Liver (tissue), 3 donors: ENCODE measurements around the gene RNF144A.

Source experiments
- CTCF ChIP-seq: fragments of 150-350 bp; IDR thresholded peaks from 2 replicates; pipeline ENCODE4 v1.5.1; 2017; ENCODE audit warnings: improper control_type of control experiment, low read depth, low read length; ENCODE audit not compliant: missing input control
- EGR1 ChIP-seq, 2 donors: IDR thresholded peaks; 2 replicates each; pipeline ENCODE4 v1.6.1; 2016 to 2018; ENCODE audit warnings: antibody characterized with exemption in 2 of 2, low read depth in 2 of 2
- RAD21 ChIP-seq, 2 donors: IDR thresholded peaks; 2 replicates each; pipeline ENCODE4 v1.6.1; 2016; ENCODE audit warnings: antibody characterized with exemption in 2 of 2, mild to moderate bottlenecking in 2 of 2
- RXRA ChIP-seq, 2 donors: IDR thresholded peaks; 2 replicates each; pipeline ENCODE4 v1.6.1; 2017 to 2018; ENCODE audit warnings: antibody characterized with exemption in 2 of 2, mild to moderate bottlenecking in 1 of 2
- SP1 ChIP-seq: IDR thresholded peaks from 2 replicates; pipeline ENCODE4 v1.6.1; 2018; ENCODE audit warnings: antibody characterized with exemption, mild to moderate bottlenecking
- TAF1 ChIP-seq: conservative IDR thresholded peaks from 2 replicates; pipeline ENCODE4 v1.6.1; 2016; ENCODE audit warnings: antibody characterized with exemption, mild to moderate bottlenecking
- YY1 ChIP-seq: IDR thresholded peaks from 2 replicates; pipeline ENCODE4 v1.6.1; 2016; ENCODE audit warnings: antibody characterized with exemption, mild to moderate bottlenecking
- ZBTB33 ChIP-seq: IDR thresholded peaks from 2 replicates; pipeline ENCODE4 v1.6.1; 2016; ENCODE audit warnings: antibody characterized with exemption
- donor health status: healthy.
- donor health status: healthy.

DNA sequence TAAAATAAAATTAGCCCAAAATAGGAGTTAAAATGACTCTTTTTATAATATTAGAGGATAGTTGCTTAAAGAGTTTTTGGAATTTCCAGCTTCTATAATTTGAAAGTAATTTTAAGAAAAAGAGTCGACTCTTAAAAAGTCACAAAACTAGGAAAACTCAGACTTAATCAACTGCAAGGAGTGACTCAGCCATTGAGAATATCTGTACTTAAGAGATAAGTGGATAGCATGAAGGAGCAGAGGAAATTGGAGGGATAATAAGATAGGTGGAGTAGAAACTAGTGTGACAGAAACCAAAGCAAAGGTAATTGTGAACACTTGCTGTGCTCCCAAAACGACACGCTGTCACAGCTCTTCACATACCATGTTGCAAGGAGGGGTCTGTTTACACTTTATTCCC, 31.2 kb upstream of the RNF144A start:
- no peak for TF ChIP-seq ZBTB33
- no peak for TF ChIP-seq TAF1
- TF ChIP-seq SP1 = no peak
- TF ChIP-seq CTCF = no peak
- TF ChIP-seq YY1 = no peak
- TF ChIP-seq RXRA (IDR thresholded peaks at IDR 0.05) = no peak
- no peak for TF ChIP-seq RAD21 (IDR thresholded peaks at IDR 0.05)
- no peak for TF ChIP-seq EGR1 (IDR thresholded peaks at IDR 0.05; ENCODE audit: low read depth in 2 of 2)
